ENCODE measurements around the gene PHC2. TPM values are rescaled to one million over a fixed set of nuclear protein-coding genes. Genes with fewer than 3 reads are reported as not detected.

The PHC2 gene
- total and polyA plus RNA-seq, 3 donors from 2014 or later, result 121 to 178 (median 130) TPM

DNA sequence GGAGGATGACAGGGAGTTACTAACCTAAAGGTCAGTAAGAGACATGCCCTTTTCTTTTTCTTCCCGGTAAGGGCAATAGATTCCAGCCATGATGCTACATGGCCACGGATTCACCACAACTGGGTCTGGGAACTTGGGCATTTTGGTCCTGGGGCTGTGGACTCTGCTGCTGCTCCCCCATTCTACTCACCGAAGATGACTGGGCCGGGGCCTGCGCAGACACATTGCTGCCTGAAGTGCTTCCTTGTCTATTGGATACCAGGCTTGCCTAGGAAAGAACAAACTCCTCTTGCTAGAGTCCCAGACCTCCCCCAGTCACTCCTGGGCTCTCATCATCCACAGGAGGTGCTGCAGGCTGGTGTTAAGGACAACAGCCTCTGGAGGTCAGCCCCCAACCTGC is 60.1 kb downstream of the PHC2 start:
- no peaks in the 10 kb centered on the region for H3K36me3 ChIP-seq (ENCODE audit: low read depth, missing control alignments)
- no peaks in the 10 kb centered on the region for H3K9me3 ChIP-seq
- WGBS, 2 donors, result 90 to 94% methylated on average over 5 of the region's 5 CpGs
- no peak for TF ChIP-seq POLR2A (IDR thresholded peaks at IDR 0.05)
- TF ChIP-seq, protein P1, sequence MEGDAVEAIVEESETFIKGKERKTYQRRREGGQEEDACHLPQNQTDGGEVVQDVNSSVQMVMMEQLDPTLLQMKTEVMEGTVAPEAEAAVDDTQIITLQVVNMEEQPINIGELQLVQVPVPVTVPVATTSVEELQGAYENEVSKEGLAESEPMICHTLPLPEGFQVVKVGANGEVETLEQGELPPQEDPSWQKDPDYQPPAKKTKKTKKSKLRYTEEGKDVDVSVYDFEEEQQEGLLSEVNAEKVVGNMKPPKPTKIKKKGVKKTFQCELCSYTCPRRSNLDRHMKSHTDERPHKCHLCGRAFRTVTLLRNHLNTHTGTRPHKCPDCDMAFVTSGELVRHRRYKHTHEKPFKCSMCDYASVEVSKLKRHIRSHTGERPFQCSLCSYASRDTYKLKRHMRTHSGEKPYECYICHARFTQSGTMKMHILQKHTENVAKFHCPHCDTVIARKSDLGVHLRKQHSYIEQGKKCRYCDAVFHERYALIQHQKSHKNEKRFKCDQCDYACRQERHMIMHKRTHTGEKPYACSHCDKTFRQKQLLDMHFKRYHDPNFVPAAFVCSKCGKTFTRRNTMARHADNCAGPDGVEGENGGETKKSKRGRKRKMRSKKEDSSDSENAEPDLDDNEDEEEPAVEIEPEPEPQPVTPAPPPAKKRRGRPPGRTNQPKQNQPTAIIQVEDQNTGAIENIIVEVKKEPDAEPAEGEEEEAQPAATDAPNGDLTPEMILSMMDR (IDR thresholded peaks at IDR 0.05), result no peak
- no peaks in the 10 kb centered on the region for H3K27me3 ChIP-seq
- no peak for DNase-seq
- intact Hi-C loops (cut with DNase I; ENCODE audit: low total_unique reads), result no loop called here
- H3K4me1 ChIP-seq, result peaks cover 9% of the 10 kb centered on the region
- H3K27ac ChIP-seq, result no peak overlapping the region
- no peak overlapping the region for H3K4me3 ChIP-seq

DNA sequence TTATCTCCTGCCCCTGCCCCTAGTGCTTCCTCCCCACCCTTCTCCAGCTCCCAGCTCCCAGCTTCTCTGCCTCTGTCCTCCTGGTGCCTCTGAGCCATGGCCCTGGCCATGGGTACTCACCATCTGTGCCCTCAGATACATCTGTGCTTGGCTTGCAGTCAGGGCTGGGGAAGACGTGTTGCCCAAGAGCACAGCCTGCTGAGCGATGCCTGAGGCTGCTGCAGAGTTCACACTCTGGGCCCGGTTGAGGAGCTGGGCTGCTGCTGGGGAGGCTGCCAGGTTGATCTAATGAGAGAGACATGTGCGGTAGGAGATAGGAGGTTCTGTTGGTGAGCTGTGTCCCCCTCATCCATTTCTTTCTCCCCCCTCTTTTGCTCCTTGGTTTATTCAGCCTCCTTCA is 60.6 kb downstream of the PHC2 start:
- H3K36me3 ChIP-seq (ENCODE audit: low read depth, missing control alignments), result no peaks in the 10 kb centered on the region
- H3K9me3 ChIP-seq, result no peaks in the 10 kb centered on the region
- WGBS, 2 donors, result 58 to 74% methylated on average over 3 to 4 of the region's 4 CpGs
- TF ChIP-seq, protein P1 (IDR thresholded peaks at IDR 0.05), result no peak
- TF ChIP-seq POLR2A (IDR thresholded peaks at IDR 0.05), result no peak
- intact Hi-C loops (cut with DNase I; ENCODE audit: low total_unique reads), result no loop called here
- no peak overlapping the region for H3K4me3 ChIP-seq
- no peak for DNase-seq
- peaks cover 14% of the 10 kb centered on the region for H3K4me1 ChIP-seq
- H3K27me3 ChIP-seq, result no peaks in the 10 kb centered on the region
- no peak overlapping the region for H3K27ac ChIP-seq

DNA sequence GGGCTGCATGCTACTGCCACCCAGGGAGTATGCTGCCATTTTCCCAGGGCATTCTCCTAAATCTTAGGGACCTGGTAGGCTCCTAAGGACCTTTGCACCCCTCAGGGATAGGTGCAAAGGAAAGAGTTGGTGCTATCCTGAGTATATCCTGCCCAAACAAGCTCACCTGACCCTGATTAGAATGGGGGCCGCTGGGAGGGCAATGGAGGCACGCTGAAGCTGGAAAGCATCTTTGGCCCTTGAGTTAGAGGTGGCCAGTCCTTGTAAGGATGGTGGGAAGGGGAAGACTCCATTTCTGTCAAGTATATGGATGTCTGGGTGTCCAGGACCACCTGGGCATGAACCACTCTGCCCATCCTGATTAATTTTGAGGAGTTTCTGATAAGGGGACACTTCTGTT is 61.1 kb downstream of the PHC2 start:
- Histone ChIP-seq H3K36me3 (ENCODE audit: low read depth, missing control alignments) (no peaks in the 10 kb centered on the region), H3K27ac (no peak overlapping the region), H3K27me3 (no peaks in the 10 kb centered on the region), H3K4me3 (no peak overlapping the region), H3K4me1 (peaks cover 18% of the 10 kb centered on the region), H3K9me3 (no peaks in the 10 kb centered on the region)
- 91 to 100% methylated on average over 1 to 2 of the region's 2 CpGs for WGBS, 2 donors
- TF ChIP-seq, protein P1 (IDR thresholded peaks at IDR 0.05), result no peak
- no peak for TF ChIP-seq POLR2A (IDR thresholded peaks at IDR 0.05)
- intact Hi-C loops (cut with DNase I; ENCODE audit: low total_unique reads), result loop anchor here (5.0 kb wide), 1 partner anchor 72 kb away; no protein-coding TSS in a partner anchor
- no peak for DNase-seq

DNA sequence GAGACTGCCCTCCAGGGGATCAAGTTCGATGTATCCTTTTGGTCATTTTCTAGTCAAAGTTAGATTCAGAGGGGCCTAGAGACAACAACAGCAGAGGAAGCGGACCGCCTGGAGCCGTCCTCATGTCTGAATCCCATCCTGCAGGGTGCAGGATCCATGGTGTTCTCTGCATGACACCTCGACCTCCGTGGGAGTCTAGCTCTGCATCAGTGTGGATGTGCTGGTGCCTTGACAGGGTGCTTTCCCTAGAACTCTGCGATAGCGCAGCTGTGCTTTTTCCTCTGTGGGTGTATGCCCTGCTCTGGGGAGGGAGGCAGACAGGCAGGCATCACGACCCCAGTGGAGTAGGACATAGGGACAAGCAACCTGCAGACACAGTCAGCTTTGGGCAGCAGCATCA is 61.8 kb downstream of the PHC2 start:
- H3K27ac ChIP-seq, result no peak overlapping the region
- no peaks in the 10 kb centered on the region for H3K27me3 ChIP-seq
- no peaks in the 10 kb centered on the region for H3K36me3 ChIP-seq (ENCODE audit: low read depth, missing control alignments)
- intact Hi-C loops (cut with DNase I; ENCODE audit: low total_unique reads), result loop anchor here (5.0 kb wide), 1 partner anchor 72 kb away; no protein-coding TSS in a partner anchor
- H3K4me1 ChIP-seq, result peaks cover 25% of the 10 kb centered on the region
- H3K4me3 ChIP-seq, result no peak overlapping the region
- WGBS, 2 donors, result 83 to 91% methylated on average over 8 to 9 of the region's 9 CpGs
- no peaks in the 10 kb centered on the region for H3K9me3 ChIP-seq
- TF ChIP-seq, protein P1 (IDR thresholded peaks at IDR 0.05), result no peak
- no peak for TF ChIP-seq POLR2A (IDR thresholded peaks at IDR 0.05)
- no peak for DNase-seq

DNA sequence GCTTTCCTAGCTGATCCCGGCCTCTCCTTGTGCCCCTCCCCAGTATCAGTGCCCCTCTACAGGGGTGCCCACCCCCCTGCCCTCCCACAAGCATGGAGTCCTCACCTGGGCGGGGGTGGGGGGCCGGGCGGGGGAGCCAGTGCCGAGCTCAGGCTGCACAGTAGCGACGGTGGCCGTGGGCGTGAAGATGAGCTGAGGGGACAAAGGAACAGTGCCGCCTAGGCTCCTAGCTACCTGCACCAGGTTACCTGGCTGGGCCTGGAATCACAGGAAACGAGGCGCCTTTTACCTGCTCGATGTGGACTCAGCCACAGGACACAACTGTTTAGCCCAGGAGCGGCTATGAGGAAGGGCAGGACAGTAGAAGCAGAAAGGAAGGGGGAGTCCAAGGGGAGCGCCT is 62.5 kb downstream of the PHC2 start:
- Histone ChIP-seq H3K27ac (no peak overlapping the region), H3K36me3 (ENCODE audit: low read depth, missing control alignments) (no peaks in the 10 kb centered on the region), H3K27me3 (no peaks in the 10 kb centered on the region), H3K4me1 (peaks cover 32% of the 10 kb centered on the region), H3K4me3 (no peak overlapping the region), H3K9me3 (no peaks in the 10 kb centered on the region)
- no peak for DNase-seq
- 84 to 85% methylated on average over 13 to 15 of the region's 15 CpGs for WGBS, 2 donors
- no peak for TF ChIP-seq POLR2A (IDR thresholded peaks at IDR 0.05)
- TF ChIP-seq, protein P1 (IDR thresholded peaks at IDR 0.05), result no peak
- intact Hi-C loops (cut with DNase I; ENCODE audit: low total_unique reads), result loop anchor here (5.0 kb wide), 1 partner anchor 71 kb away; no protein-coding TSS in a partner anchor
